K562 (cell line): Measurements from ENCODE around the gene MAP3K12. TPM values are rescaled to one million over a fixed set of nuclear protein-coding genes. Genes with fewer than 3 reads are reported as not detected.

Source experiments
- BDP1 ChIP-seq: IDR thresholded peaks from 3 replicates; pipeline ENCODE4 v1.6.1; 2011; ENCODE audit not compliant: insufficient read length, insufficient read depth
- HDGF ChIP-seq: fragments of 450-650 bp; IDR thresholded peaks from 2 replicates; pipeline ENCODE4 v1.6.1; 2016
- HLTF ChIP-seq: fragments of 450-650 bp; IDR thresholded peaks from 2 replicates; pipeline ENCODE4 v1.6.1; 2016
- ILF3 ChIP-seq: fragments of 450-650 bp; IDR thresholded peaks from 2 replicates; pipeline ENCODE4 v1.6.1; 2018; ENCODE audit warnings: antibody characterized with exemption, mild to moderate bottlenecking, moderate library complexity, borderline replicate concordance
- MBD2 ChIP-seq: sonication (generic); IDR thresholded peaks from 2 replicates; pipeline ENCODE4 v1.6.1; 2016; ENCODE audit warnings: low read depth, borderline replicate concordance
- MYNN ChIP-seq, 2 experiments: sonication (generic); formaldehyde crosslinking in 1 of 2; IDR thresholded peaks; 2 replicates each; pipeline versions ENCODE4 v1.5.0 to v1.6.1; 2016 to 2020; ENCODE audit warnings: antibody characterized with exemption in 1 of 2, missing genetic modification reagents in 1 of 2
- NCOR1 ChIP-seq: fragments of 450-650 bp; IDR thresholded peaks from 2 replicates; pipeline ENCODE4 v1.6.1; 2016; ENCODE audit warnings: mild to moderate bottlenecking, moderate library complexity
- NFIX ChIP-seq: fragments of 250-450 bp; sonication (Bioruptor Pico); IDR thresholded peaks from 2 replicates; pipeline ENCODE4 v1.4.0; 2020; ENCODE audit warnings: low read depth, mild to moderate bottlenecking, moderate library complexity
- NFRKB ChIP-seq: fragments of 450-650 bp; IDR thresholded peaks from 2 replicates; pipeline ENCODE4 v1.6.1; 2016; ENCODE audit warnings: low read depth
- NR2C2 ChIP-seq, 2 experiments: fragments of 200-800 bp in 1 of 2; sonication (Bioruptor generic) in 1 of 2; sonication (generic) in 1 of 2; formaldehyde crosslinking in 1 of 2; IDR thresholded peaks; 2 replicates each; pipeline versions ENCODE4 v1.6.1 to v1.8.0; 2016 to 2022; ENCODE audit warnings: mild to moderate bottlenecking in 1 of 2, missing compliant biosample characterization in 1 of 2, missing genetic modification characterization in 1 of 2, missing genetic modification reagents in 1 of 2
- POLR2A ChIP-seq: fragments of 450-650 bp; conservative IDR thresholded peaks from 2 replicates; pipeline ENCODE4 v1.6.1; 2016
- POLR2AphosphoS5 ChIP-seq: IDR thresholded peaks from 2 replicates; pipeline ENCODE4 v1.6.1; 2011; ENCODE audit warnings: mild to moderate bottlenecking, low read depth, low read length, moderate library complexity; ENCODE audit not compliant: control insufficient read depth, insufficient read depth
- POLR2G ChIP-seq: fragments of 200-400 bp; formaldehyde crosslinking; IDR thresholded peaks from 2 replicates; pipeline ENCODE4 v1.6.1; 2017; ENCODE audit warnings: low read depth, mild to moderate bottlenecking, antibody characterized with exemption, low read length, moderate library complexity
- RAD21 ChIP-seq, 2 experiments: fragments of 250-450 bp in 1 of 2; fragments of 450-650 bp in 1 of 2; sonication (Bioruptor Pico) in 1 of 2; formaldehyde crosslinking in 1 of 2; IDR thresholded peaks in 1 of 2; conservative IDR thresholded peaks in 1 of 2; 2 replicates each; pipeline versions ENCODE4 v1.4.0 to v1.8.0; 2020 to 2022; ENCODE audit warnings: mild to moderate bottlenecking in 2 of 2, moderate library complexity in 1 of 2
- RBM14 ChIP-seq: fragments of 200-400 bp; formaldehyde crosslinking; IDR thresholded peaks from 2 replicates; pipeline ENCODE4 v1.6.1; 2018; ENCODE audit warnings: low read depth, mild to moderate bottlenecking, low read length, moderate library complexity, borderline replicate concordance; ENCODE audit not compliant: insufficient read depth
- SIRT6 ChIP-seq: IDR thresholded peaks from one replicate; pipeline ENCODE4 v1.6.1; 2012; ENCODE audit warnings: low read depth, mild to moderate bottlenecking, control low read depth, inconsistent platforms, low read length, moderate library complexity
- TAF15 ChIP-seq: fragments of 200-400 bp; formaldehyde crosslinking; IDR thresholded peaks from 2 replicates; pipeline ENCODE4 v1.6.1; 2017; ENCODE audit warnings: mild to moderate bottlenecking, low read depth, low read length, moderate library complexity
- TCFL5 ChIP-seq: fragments of 250-450 bp; sonication (Bioruptor Pico); conservative IDR thresholded peaks from 2 replicates; pipeline ENCODE4 v1.6.1; 2021; ENCODE audit warnings: mild to moderate bottlenecking, moderate library complexity, matching md5 sums
- THRAP3 ChIP-seq: fragments of 450-650 bp; IDR thresholded peaks from 2 replicates; pipeline ENCODE4 v1.6.1; 2016; ENCODE audit warnings: mild to moderate bottlenecking, inconsistent platforms, borderline replicate concordance
- ZBTB1 ChIP-seq: sonication (generic); formaldehyde crosslinking; IDR thresholded peaks from 2 replicates; pipeline ENCODE4 v1.8.1; 2023; ENCODE audit warnings: missing genetic modification reagents, low read depth, mild to moderate bottlenecking, borderline replicate concordance
- ZNF23 ChIP-seq: fragments of 250-450 bp; sonication (Bioruptor Pico); IDR thresholded peaks from 2 replicates; pipeline ENCODE4 v1.4.0; 2020; ENCODE audit warnings: mild to moderate bottlenecking
- ZNF76 ChIP-seq: fragments of 250-450 bp; sonication (Bioruptor Pico); IDR thresholded peaks from 2 replicates; pipeline ENCODE4 v1.4.0; 2020; ENCODE audit warnings: mild to moderate bottlenecking, moderate library complexity, borderline replicate concordance
- polyA plus RNA-seq, 8 experiments: library from polyadenylated mRNA; depleted of rRNA in 4 of 8; stranded (reverse) in 5 of 8; unstranded in 3 of 8; fragments of >200 nt; fragmentation: Nextera tagmentation in 2 of 8; fragmentation: Illumina TruSeq in 1 of 8; extraction: Ambion mirVana in 2 of 8; extraction: Trizol in 1 of 8; gene quantifications; 2 replicates each; pipeline versions ENCODE4 v1.2.1 to v1.2.3, GENCODE V29; 2011 to 2014; ENCODE audit warnings: inconsistent platforms in 1 of 8, missing spikeins in 1 of 8
- total RNA-seq, 7 experiments: library from RNA; depleted of rRNA in 6 of 7; stranded (reverse); fragments of >200 nt in 6 of 7; fragmentation: Illumina TruSeq in 2 of 7; extraction: Trizol in 2 of 7; gene quantifications; 2 replicates each; pipeline versions ENCODE4 v1.2.1 to v1.2.3, GENCODE V29; 2011 to 2021; ENCODE audit warnings: low replicate concordance in 1 of 7
- TF ChIP-seq, protein P1 (sequence below): conservative IDR thresholded peaks from 2 replicates; pipeline ENCODE4 v1.6.1; 2011; ENCODE audit warnings: low read depth, mild to moderate bottlenecking, low read length; ENCODE audit not compliant: control insufficient read depth
- TF ChIP-seq, protein P2 (sequence below), 2 experiments: fragments of 450-650 bp; IDR thresholded peaks; 2 replicates each; pipeline ENCODE4 v1.6.1; 2016
- TF ChIP-seq, protein P3 (sequence below): fragments of 450-650 bp; IDR thresholded peaks from 2 replicates; pipeline ENCODE4 v1.7.0; 2016; ENCODE audit warnings: borderline replicate concordance

Gene MAP3K12
- total and polyA plus RNA-seq, 9 of the 15 experiments (the other 6 are each of a cell fraction or from before 2014, with no cell fraction given) = 0.10 to 2.4 (median 1.6) TPM

DNA sequence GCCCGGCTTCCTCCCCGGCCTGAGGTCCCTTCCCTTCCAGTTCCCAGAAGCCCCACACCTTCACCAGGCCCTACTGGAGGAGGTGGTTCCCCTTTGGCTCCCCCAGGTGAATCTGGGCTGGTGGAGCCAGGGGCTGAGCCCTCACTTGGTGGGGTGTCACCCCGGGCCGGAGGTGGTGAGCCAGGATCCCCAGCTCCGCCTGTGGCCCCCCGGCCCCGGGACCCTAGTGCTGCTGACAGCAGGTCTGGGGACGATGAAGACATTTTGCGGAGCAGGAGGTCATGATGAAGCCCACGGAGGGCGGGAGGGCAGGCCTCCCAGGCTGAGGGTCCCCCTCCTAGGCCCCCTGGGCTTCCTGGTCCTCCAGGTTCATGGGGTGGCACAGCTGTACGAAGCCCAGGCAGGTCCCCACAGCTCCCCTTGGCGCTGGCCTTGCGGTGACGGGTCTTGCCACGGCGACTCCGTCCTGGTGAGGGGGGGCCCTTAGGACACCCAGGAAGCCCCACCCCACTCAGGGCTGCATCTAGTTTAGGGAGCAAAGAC, 16.6 kb downstream of the MAP3K12 start (continued):
- peak; percentile 7; the same call in 1 of the 2 replicates for TF ChIP-seq MYNN (IDR thresholded peaks at IDR 0.05)
- no peak for TF ChIP-seq MYNN (CRISPR knock-in tag; IDR thresholded peaks at IDR 0.05)
- no peak for TF ChIP-seq MBD2
- TF ChIP-seq ZNF23 (CRISPR knock-in tag) = peak; percentile 21; the same call in 1 of the 2 replicates
- TF ChIP-seq NFIX (CRISPR knock-in tag) = no peak
- no peak for TF ChIP-seq BDP1
- peak; percentile 13; the same call in 1 of the 2 replicates for TF ChIP-seq POLR2A
- no peak for TF ChIP-seq THRAP3
- TF ChIP-seq, protein P1, sequence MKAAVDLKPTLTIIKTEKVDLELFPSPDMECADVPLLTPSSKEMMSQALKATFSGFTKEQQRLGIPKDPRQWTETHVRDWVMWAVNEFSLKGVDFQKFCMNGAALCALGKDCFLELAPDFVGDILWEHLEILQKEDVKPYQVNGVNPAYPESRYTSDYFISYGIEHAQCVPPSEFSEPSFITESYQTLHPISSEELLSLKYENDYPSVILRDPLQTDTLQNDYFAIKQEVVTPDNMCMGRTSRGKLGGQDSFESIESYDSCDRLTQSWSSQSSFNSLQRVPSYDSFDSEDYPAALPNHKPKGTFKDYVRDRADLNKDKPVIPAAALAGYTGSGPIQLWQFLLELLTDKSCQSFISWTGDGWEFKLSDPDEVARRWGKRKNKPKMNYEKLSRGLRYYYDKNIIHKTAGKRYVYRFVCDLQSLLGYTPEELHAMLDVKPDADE = no peak
- TF ChIP-seq HLTF = no peak
- TF ChIP-seq TAF15 = peak; percentile 74; the same call in 1 of the 2 replicates
- TF ChIP-seq POLR2G = peak; percentile 88
- no peak for TF ChIP-seq NFRKB
- no peak for TF ChIP-seq SIRT6
- no peak for TF ChIP-seq NCOR1
- no peak for TF ChIP-seq ZNF76 (CRISPR knock-in tag)
- TF ChIP-seq, protein P2, sequence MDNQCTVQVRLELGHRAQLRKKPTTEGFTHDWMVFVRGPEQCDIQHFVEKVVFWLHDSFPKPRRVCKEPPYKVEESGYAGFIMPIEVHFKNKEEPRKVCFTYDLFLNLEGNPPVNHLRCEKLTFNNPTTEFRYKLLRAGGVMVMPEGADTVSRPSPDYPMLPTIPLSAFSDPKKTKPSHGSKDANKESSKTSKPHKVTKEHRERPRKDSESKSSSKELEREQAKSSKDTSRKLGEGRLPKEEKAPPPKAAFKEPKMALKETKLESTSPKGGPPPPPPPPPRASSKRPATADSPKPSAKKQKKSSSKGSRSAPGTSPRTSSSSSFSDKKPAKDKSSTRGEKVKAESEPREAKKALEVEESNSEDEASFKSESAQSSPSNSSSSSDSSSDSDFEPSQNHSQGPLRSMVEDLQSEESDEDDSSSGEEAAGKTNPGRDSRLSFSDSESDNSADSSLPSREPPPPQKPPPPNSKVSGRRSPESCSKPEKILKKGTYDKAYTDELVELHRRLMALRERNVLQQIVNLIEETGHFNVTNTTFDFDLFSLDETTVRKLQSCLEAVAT (IDR thresholded peaks at IDR 0.05) = no peak
- no peak for TF ChIP-seq RBM14
- no peak for TF ChIP-seq RAD21 (CRISPR knock-in tag; conservative IDR thresholded peaks at IDR 0.05 in 1 of 2, IDR thresholded peaks at IDR 0.05 in 1 of 2)
- no peak for TF ChIP-seq ZBTB1 (CRISPR knock-in tag)
- TF ChIP-seq, protein P3, sequence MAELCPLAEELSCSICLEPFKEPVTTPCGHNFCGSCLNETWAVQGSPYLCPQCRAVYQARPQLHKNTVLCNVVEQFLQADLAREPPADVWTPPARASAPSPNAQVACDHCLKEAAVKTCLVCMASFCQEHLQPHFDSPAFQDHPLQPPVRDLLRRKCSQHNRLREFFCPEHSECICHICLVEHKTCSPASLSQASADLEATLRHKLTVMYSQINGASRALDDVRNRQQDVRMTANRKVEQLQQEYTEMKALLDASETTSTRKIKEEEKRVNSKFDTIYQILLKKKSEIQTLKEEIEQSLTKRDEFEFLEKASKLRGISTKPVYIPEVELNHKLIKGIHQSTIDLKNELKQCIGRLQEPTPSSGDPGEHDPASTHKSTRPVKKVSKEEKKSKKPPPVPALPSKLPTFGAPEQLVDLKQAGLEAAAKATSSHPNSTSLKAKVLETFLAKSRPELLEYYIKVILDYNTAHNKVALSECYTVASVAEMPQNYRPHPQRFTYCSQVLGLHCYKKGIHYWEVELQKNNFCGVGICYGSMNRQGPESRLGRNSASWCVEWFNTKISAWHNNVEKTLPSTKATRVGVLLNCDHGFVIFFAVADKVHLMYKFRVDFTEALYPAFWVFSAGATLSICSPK = no peak
- no peak for TF ChIP-seq TCFL5 (CRISPR knock-in tag)
- no peak for TF ChIP-seq NR2C2 (CRISPR knock-in tag; IDR thresholded peaks at IDR 0.05)
- no peak for TF ChIP-seq NR2C2 (tag; IDR thresholded peaks at IDR 0.05)
- TF ChIP-seq POLR2AphosphoS5 = peak; percentile 30; the same call in 1 of the 2 replicates
- no peak for TF ChIP-seq HDGF
- peak; percentile 22; the same call in 1 of the 2 replicates for TF ChIP-seq ILF3
